NCI-H748 (cell line): ENCODE results near the gene KIRREL3.

Experiments used
- DNase-seq: peaks from one replicate; lab custom pipeline; 2025; ENCODE audit not compliant: unreplicated experiment; lab: John Stamatoyannopoulos, UW

Gene KIRREL3

GRCh38 chr11:126459691-126460281, 540.8 kb downstream of the KIRREL3 start:
- DNase-seq, result no peak

GRCh38 chr11:126457817-126458216, 542.8 kb downstream of the KIRREL3 start:
- DNase-seq, result no peak

GRCh38 chr11:126456783-126457542, 543.6 kb downstream of the KIRREL3 start:
- DNase-seq, result no peak

DNA sequence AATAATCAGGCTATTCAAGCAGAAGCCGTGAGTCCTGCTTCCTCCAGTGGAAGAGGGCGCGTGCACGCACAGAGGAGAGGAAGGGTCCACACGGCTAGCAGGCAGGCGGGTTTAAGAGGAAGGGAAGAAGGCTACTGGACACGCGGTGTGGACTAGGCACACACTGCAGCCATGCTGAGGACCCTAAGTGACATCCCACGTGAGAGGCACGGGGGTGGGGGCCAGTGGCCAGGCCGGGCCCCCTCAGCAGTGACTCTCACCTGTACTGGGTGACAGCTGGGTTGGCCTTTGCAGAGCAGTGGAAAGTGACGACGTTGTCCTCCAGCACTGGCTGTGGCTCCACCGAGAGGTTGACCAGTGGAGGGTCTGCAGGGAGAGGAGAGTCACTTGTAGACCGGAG, 544.5 kb downstream of the KIRREL3 start:
- DNase-seq, result no peak

GRCh38 chr11:126452241-126453101, 548.1 kb downstream of the KIRREL3 start:
- DNase-seq, result no peak

DNA sequence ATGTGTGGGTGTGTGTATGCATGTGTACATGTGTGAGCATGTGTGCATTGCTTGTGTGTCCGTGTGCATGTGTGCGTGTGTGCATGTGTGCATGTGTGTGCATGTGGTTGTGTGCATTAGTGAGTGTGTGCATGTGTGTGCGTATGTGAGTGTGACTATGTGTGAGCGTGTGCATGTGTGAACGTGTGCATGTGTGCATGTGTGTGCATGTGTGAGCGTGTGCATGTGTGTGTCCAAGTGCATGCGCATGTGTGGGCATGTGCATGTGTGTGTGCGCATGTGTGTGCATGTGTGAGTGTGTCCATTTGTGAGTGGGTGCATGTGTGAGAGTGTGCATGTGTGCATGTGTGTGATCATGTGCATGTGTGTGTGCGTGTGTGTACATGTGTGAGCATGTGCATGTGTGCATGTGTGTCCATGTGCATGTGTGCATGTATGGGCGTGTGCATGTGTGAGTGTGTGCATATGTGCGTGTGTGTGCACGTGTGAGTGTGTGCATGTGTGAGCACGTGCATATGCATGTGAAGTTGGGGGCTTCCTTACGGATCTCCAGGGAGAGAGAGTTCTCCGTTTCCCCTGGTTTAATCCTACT, 549.3 kb downstream of the KIRREL3 start:
- no peak for DNase-seq

GRCh38 chr11:126450806-126451205, 549.8 kb downstream of the KIRREL3 start:
- no peak for DNase-seq

GRCh38 chr11:126450198-126450597, 550.4 kb downstream of the KIRREL3 start:
- DNase-seq, result no peak

DNA sequence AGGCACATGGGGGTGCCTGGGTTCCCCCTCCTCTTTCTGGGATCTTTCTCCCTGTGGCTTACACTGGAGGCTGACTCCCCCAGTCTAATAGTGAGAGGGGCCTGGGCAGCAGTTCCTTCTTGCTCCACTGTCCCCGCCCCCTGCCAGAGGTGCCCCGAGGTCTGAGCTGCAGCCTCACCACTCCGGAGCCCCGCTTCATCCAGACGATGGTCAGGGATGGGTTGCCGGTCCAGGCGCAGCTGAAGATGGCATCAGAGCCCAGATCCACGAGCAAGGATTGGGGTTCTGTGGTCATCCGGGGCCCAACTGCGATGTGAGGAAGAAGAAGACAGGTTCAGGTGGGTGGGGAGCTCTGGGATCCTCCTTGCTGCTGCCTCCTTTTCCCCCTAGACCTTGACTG, 554.0 kb downstream of the KIRREL3 start:
- no peak for DNase-seq

DNA sequence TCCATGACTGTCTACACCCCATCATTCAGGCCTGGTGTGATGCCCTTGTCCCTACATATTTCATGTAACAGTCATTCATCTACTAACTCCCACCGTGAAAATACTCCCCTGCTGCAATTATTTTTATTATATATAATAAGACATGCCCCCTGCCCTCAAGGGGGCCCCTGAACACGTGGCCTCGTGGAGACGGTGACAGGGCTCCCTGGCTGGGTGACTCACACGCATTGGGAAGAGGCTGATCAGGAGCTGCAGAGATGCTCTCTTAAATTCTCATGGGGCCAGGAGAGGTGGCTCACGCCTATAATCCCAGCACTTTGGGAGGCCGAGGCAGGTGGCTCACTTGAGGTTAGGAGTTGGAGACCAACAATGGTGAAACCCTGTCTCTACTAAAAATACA, 556.5 kb downstream of the KIRREL3 start:
- DNase-seq, result no peak

GRCh38 chr11:126443120-126443519, 557.5 kb downstream of the KIRREL3 start:
- DNase-seq, result peak; percentile 59

DNA sequence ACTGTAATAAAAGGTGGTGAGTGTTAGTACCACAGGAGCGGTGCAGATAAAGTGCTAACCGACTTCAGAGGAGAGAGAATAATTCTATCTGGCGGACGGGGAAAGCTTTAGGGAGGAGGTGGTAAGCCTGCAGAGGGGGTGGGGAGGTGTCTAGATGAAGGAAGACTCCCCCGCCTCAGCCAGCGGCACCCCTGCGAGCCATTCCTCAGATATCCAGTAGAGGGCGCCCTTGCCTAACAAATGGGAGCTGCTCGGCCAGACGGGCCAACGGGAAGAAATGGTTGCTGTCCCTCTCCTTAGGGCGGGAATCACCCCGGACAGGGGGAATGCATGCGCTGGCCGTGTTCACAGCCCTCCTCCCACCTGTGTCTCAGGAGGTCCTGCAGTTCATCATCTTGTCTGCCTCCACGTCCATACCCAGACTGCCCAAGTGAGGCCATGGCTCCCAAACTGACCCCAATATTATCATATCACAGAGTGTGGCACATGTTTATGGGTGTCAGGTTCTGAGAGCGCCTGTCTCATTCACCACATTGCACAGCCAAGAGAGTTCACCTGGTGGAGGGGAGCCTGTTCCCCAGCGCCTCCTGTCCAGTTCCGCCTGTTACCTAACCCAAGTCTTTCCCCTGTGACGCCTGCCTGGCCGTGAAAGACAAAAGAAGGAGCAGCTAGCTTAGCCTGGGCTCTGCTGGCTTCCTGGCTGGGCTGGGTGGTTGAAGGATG, 559.6 kb downstream of the KIRREL3 start:
- DNase-seq, result peak; percentile 66

GRCh38 chr11:126440276-126440675, 560.3 kb downstream of the KIRREL3 start:
- DNase-seq, result no peak

DNA sequence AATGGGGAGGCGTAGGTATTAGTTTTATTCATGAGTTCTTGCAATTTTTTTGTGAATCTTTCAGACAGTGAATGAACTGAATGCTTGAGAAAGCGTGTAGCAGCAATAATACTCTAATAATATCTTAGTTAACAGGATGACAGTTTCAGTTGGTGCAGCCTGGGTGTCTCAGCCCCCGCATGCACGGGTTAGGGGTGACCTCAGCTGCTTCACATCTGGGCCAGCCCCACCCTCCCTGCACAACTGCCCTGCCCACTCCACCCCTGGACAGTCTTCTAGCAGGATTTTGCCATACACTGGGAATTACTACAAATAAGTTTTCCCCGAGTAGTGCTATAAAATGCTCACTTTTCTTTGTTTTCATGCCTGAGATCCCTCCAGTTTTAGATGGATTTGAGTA, 561.9 kb downstream of the KIRREL3 start:
- no peak for DNase-seq

DNA sequence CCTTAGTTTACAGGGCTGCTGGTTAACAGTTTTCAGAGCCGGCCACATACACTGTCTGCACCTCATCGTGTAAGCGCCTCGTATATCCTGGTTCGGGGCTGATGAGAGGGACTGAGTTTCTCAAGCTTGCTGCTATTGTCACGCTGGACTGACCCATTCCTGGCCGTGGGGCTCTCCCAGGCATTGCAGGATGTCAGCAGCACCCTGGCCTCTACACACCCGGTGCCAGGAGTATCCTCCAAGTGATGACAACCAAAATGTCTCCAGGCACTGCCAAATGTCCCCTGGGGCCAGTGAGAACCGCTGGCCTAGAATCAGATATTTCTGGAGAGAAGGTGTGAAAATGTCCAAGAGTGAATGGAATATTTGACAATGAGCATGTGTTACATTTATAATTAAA, 562.3 kb downstream of the KIRREL3 start:
- no peak for DNase-seq

- DNase-seq, result no peak
Observed at GRCh38 chr11:126437731-126438130, 562.8 kb downstream of the KIRREL3 start.

DNA sequence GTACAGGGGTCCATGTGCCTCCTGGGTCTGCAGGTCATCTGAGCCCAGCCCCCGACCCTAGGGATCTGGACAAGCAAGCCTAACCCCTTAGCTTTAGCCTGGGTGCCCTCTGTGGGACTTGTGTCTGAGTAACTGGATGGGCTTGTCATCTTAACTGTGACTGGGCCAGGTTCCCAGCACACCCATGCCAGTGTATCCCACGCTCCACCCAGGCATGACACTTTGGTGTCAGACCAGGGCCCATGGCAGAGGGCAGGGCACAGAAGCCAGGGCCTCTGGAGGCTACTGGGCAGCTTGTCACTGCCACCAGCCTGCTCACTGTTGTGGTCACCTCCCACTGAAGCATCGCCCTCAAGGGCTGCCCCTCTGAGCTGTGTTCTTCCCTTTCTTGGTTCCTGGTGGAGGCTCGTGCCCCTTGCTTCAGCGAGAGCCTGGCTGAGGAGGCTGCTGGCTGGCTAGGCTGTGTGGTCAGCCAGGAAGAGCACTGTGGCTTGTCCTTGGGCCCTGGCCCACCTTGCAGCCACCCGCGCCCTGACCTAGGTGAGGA, 564.3 kb downstream of the KIRREL3 start:
- DNase-seq, result no peak

GRCh38 chr11:126434950-126435335, 565.6 kb downstream of the KIRREL3 start:
- DNase-seq, result no peak

DNA sequence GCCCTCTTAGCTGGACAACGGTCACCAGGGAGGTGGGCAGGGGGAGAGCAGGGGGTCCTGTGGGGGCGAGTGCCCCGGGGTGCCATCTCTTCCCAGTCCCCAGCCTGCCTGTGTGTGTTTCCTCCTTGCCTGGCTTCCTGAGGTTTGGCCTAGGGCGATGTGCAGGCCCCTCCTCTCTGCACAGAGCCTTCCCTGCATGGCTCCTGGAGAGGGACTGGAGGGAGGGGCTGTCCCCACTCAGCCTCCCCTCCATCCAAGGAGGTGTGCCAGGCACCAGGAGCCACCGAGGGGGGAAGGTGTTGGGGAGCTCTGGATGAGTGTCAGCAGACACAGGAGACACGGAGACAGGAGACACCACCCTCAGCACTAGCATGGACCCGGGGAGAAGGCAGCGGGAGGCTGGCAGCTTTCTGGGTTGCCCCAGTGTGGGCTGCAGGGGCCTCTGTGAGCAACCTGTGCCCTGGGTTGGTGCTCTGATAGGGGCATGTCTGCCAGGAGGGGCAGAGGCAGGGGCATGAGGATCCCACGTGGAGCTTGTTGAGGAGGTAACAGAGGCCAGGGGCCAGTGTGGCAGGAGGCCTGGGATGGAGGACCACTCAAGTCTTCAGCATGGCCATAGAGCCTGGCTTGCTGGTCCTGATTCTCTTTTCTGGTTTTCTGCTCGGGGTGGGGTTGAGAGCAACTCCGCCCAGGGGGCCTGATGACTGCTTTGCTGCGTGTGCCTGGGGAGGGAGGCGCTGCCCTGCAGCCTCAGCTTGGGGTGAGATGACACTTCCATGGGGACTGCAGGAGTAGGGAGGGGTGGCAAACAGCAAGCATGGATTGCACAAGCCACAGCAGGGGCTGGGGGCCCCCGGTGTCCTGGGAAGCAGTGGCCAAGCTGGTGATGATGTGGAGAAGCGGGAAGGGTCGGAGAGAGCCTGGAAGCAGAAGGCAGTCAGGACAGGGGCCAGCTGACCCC, 566.3 kb downstream of the KIRREL3 start:
- DNase-seq, result no peak
